ENCODE data around the gene SND1.

- TF ChIP-seq CTCF (IDR thresholded peaks at IDR 0.05) (no peak), POLR2A (IDR thresholded peaks at IDR 0.05) (no peak)
Measured at GRCh38 chr7:127666602-127667001, 14.6 kb downstream of the SND1 start.

All from esophagus squamous epithelium (tissue), 4 donors.